Stimulated activated CD8-positive, alpha-beta memory T cell treated with anti-CD3 and anti-CD28 coated beads, Interleukin-15, amount 100 ng/mL, for 24 hours (primary cell): ENCODE measurements around the gene ZCCHC17.

Source experiments
- DNase-seq: peaks from one replicate; pipeline ENCODE4 v3.0.0-alpha.2; 2020; ENCODE audit warnings: low read depth

ZCCHC17 gene

DNA sequence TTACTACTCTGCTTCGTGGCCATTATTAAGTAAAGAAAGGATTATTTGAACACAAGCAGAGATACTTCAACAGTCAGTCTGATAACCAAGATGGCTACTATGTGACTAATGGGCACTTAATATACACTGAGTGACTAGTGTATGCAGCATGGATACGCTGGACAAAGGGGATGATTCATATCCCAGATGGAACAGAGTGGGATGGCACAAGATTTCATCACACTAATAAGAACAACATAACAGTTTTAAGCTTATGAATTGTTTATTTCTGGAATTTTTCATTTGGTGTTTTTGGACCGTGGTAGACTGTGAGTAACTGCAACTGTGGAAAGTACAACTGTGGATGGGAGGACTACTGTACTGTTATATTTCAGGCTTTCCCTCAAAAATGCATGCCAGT lies 9.4 kb downstream of the ZCCHC17 start:
- DNase-seq: no peak

DNA sequence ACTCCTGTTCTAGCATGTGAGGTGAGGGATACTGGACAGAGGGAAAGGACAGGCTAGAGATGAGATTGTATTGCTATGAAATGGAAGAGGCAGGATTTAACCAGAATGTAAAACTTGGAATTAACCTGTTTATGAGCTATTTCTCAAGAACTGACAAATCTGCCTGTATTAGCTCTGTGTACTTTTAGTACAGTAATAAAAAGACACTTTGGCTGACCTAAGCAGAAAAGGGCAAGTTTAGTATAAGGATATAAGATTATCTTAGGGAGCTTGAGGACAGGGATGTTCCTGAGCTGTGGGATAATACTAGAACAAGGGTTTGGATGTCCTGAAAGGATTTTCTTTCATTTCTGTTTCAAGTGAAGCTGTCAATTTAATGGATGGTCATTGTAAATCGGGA lies 11.2 kb downstream of the ZCCHC17 start:
- no peak for DNase-seq

GRCh38 chr1:31310198-31310597 lies 13.4 kb downstream of the ZCCHC17 start:
- no peak for DNase-seq

GRCh38 chr1:31315902-31316301 lies 19.1 kb downstream of the ZCCHC17 start:
- DNase-seq: no peak

GRCh38 chr1:31318146-31318545 lies 21.3 kb downstream of the ZCCHC17 start:
- no peak for DNase-seq

GRCh38 chr1:31324093-31324492 lies 27.3 kb downstream of the ZCCHC17 start:
- no peak for DNase-seq

GRCh38 chr1:31324992-31325391 lies 28.2 kb downstream of the ZCCHC17 start:
- DNase-seq: no peak

DNA sequence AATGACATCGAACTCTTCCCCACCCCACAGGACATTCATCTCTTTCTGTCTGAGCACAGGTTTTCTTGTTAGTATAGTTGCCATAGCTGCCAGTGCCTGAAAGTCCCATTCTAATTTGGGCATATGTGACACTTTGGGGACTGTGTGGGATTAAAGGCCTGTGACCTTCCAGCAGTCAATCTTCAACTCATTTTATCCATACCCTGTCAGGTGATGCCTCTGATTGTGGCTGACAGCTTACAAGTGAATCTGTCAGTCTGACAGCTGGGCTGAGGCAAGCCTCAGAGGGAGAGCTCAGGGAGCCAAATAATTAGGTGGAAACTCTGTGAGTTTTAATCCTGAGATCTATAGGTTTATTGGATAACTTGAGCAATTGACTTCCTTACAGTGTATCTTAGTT lies 29.6 kb downstream of the ZCCHC17 start:
- no peak for DNase-seq

DNA sequence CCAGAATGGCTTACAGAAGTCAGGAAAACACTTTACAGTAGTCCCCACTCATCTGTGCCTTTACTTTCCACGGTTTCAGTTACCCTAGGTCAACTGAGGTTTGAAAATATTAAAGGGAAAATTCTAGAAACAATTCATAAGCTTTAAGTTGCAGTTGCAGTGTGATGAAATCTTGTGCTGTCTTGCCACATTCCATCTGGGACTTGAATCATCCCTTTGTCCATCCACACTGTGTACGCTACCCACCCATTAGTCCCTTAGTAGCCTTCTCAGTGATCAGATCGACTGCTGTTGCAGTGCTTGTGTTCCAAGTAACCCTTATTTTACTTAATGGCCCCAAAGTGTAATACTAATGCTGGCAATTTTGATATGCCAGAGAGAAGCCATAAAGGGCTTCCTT lies 30.5 kb downstream of the ZCCHC17 start:
- DNase-seq: no peak

GRCh38 chr1:31335007-31335406 lies 38.2 kb downstream of the ZCCHC17 start:
- no peak for DNase-seq

- no peak for DNase-seq
Observed at GRCh38 chr1:31336687-31337467, 40.0 kb downstream of the ZCCHC17 start.

- DNase-seq: no peak
Observed at GRCh38 chr1:31344503-31344902, 47.7 kb downstream of the ZCCHC17 start.

- no peak for DNase-seq
Observed at GRCh38 chr1:31345635-31346034, 48.8 kb downstream of the ZCCHC17 start.

DNA sequence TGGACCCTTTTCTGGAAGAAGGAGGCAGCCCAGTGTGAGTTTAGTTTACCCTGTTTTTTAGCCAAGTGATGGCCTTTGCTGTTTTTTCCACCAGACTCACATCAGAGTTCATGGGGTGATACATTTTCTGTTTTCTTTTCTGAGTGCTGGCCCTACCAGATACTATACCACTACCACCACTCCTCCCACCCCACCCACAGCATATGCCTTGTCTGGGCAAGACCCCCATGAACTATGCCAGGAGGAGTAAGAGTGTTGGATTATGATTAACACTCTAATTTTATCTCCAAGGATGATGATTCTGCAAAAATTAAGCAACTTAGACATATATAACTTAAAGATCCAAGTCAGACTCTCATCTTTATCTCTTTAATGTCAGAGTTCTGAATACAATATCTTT lies 50.0 kb downstream of the ZCCHC17 start:
- no peak for DNase-seq

DNA sequence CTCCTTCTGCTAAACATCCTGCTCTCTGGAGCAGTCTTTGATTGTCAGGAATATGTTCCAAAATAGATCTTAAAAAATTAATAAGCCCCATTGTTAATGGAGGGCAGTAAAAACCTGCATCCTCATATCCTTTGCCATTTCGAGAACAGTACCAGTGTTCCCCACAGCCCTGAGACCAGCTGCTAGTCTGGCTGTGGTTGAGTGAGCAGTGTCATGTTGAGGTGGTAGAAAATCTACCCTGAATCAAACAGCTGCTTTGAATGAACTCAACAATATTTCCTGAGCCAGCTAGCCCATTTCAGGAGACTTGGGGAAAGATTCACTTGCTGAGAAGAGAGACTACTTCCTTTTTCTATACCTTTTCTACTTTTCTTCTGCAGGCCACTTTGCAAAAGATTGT lies 51.6 kb downstream of the ZCCHC17 start:
- no peak for DNase-seq

- DNase-seq: no peak
Observed at GRCh38 chr1:31354283-31354682, 57.5 kb downstream of the ZCCHC17 start.

DNA sequence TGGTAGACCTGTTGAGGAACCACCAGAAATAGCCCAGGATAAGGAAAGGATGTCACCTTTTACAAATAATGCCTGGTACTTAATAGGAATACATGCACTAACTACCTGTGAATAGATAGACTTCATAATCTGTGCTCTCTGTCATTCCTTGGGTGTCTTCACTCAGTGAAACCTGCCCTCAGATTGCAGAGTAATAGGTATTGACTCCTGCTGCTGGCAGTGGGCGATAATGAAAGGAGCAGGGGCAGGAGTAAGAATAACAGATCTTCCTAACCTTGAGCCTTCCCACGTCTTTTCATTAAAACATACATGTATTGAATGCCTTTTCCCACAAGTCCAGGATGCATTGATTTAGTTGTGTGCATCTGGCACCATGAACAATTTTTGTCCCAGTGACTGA lies 59.6 kb downstream of the ZCCHC17 start:
- DNase-seq: no peak

- DNase-seq: no peak
Observed at GRCh38 chr1:31361607-31362006, 64.8 kb downstream of the ZCCHC17 start.

DNA sequence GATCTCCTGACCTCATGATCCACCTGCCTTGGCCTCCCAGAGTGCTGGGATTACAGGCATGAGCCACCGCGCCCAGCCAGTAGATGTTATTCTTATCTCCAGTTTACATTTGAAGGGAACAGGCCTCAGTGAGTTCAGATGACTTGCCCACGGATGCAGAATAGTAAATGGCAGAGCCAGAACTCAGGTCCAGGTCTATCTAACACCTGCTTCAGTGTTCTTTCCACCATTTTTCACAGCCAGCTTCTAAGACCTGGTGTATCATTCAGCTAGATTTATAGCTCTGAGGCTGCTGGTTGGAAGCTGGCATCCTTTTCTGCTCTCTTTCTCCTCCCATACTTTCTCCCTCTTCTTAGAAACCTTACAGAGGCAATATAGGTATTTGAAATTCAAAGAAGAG lies 65.2 kb downstream of the ZCCHC17 start:
- no peak for DNase-seq

DNA sequence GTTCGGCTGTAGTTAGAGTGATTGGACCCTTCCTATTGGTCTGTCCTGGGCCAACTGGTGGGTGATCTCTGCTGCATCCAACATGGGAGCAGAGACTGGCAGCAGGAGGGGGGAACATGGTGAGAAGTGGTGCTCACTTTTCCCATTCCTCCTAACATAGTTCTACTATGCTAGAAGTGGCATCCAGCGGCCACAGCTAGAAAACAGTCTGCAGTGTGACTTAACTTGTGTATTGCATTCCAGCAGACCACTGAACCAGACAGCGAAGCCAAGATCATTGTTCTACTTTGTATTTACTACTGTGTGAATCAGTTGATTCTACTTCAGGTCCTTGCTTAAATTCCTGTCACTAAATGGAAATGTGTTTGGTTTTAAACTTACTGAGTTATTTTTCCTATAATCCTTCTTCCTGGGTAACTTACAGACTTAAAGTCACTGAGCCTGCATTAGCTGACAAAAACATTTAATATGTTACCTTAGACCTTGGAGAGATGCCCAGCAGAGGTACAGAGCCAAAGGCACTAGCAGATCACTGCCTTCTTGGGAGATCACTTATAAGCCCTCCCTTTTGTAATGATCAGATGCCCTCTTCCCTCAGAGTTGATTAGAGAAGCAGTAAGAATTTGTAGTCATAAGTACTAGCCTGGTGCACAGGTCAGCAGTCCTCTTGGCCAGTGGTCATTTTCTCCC lies 67.9 kb downstream of the ZCCHC17 start:
- DNase-seq: no peak

GRCh38 chr1:31366796-31367195 lies 70.0 kb downstream of the ZCCHC17 start:
- no peak for DNase-seq

DNA sequence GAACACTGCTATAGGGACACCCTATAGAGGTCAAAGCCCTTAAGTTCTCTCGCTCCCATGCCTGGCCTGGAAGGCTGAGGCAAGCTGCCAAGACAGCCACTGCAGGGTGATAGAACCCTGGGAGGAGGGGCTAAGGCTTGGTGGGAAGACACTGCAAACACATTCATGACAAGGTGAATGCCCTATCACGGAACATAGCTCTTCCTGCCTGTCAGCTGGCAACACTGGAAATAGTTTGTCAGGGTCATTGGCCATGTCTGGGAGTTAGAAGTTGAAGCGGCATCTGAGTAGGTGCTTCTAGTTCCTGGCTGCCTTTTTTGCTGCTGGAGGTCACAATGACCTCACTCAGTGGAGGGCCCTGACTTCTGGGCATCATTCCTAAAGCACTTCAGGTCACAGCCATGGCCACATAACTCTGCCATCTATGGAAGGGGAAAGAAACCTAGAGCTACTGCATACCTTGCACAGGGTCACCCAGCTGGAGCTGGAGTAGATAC lies 71.8 kb downstream of the ZCCHC17 start:
- no peak for DNase-seq

- no peak for DNase-seq
Observed at GRCh38 chr1:31370021-31370420, 73.2 kb downstream of the ZCCHC17 start.

DNA sequence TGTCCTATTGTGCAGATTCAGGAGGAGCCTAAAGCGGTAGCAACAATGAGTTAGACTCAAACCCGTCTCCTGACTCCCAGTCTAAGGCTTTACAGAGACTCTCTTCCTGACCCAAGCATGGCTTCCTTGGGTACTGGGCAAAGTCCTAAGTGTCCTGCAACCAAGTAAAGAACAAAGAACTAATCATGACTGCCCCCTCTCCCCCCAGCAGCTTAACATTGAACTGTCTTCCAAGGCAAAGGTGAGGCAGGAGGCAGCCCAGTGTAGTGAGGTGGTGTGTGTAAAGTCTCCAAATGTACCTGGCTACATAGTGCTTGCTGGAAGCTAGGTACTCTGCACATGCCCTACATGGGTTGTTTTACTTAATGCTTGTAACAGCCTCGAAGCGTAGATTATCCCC lies 73.7 kb downstream of the ZCCHC17 start:
- DNase-seq: no peak
